Neural crest cell (in vitro differentiated cells): ENCODE data around the gene HEXB. TPM values are rescaled to one million over a fixed set of nuclear protein-coding genes. Genes with fewer than 3 reads are reported as not detected.

Experiments
- DNase-seq: peaks from one replicate; pipeline ENCODE4 v3.0.0; 2021; ENCODE audit warnings: low read depth, mixed read lengths, low spot score
- H3K27ac Mint-ChIP-seq: one replicate; pipeline ENCODE4 v1.8.0; 2021; ENCODE audit warnings: mild to moderate bottlenecking, mixed read lengths; ENCODE audit not compliant: unreplicated experiment
- H3K27me3 Mint-ChIP-seq: 2 replicates; pipeline ENCODE4 v1.8.0; 2021; ENCODE audit warnings: low read depth, mild to moderate bottlenecking, mixed read lengths
- H3K36me3 Mint-ChIP-seq: 2 replicates; pipeline ENCODE4 v1.8.0; 2021; ENCODE audit warnings: low read depth, mild to moderate bottlenecking, mixed read lengths
- H3K4me1 Mint-ChIP-seq: 2 replicates; pipeline ENCODE4 v1.8.0; 2021; ENCODE audit warnings: mixed read lengths
- H3K4me3 Mint-ChIP-seq: one replicate; pipeline ENCODE4 v1.8.0; 2021; ENCODE audit warnings: mild to moderate bottlenecking, mixed read lengths
- H3K9me3 Mint-ChIP-seq: 2 replicates; pipeline ENCODE4 v1.8.0; 2021; ENCODE audit warnings: mixed read lengths
- total RNA-seq: library from RNA; stranded (reverse); gene quantifications from 2 replicates; pipeline ENCODE4 v1.2.1, GENCODE V29; 2021
- TF ChIP-seq, protein P1 (sequence below): fragments of 200-600 bp; sonication (generic); conservative IDR thresholded peaks from 2 replicates; pipeline ENCODE4 v1.5.0; 2021; ENCODE audit warnings: antibody characterized with exemption, mild to moderate bottlenecking

Gene HEXB
- total RNA-seq, 1 donor from 2014 or later = 54.3 TPM

DNA sequence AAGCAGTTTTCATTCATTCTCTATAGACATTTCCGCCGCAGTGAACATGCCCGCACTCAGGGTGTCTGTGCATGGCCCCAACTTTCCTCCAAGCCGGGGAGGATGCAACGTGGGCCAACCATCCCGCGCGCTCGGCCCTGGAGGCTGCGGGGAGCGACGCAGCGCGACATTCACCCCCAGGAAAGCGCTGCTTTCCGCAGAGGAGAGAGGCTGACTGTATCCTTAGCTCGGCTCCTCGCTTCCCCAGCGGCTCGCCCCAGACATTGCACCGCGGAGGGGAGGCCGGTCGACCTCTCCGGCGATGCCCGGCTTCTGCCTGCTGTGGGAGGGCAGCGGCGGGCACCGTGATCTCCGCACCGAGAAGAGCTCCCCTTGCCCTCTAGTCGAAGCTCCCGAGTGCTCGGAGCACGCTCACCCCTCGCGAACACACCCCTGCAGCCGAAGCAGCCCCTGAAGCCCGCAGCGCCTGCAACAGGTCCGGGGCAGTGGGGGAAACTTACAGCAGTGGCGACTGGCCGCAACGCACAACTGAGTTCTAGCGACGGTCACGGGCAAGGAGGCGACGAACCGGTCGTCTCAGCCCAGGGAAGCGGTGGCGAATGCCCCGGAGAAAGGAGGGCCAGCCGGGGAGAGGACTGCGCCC, 45.1 kb upstream of the HEXB start:
- TF ChIP-seq, protein P1, sequence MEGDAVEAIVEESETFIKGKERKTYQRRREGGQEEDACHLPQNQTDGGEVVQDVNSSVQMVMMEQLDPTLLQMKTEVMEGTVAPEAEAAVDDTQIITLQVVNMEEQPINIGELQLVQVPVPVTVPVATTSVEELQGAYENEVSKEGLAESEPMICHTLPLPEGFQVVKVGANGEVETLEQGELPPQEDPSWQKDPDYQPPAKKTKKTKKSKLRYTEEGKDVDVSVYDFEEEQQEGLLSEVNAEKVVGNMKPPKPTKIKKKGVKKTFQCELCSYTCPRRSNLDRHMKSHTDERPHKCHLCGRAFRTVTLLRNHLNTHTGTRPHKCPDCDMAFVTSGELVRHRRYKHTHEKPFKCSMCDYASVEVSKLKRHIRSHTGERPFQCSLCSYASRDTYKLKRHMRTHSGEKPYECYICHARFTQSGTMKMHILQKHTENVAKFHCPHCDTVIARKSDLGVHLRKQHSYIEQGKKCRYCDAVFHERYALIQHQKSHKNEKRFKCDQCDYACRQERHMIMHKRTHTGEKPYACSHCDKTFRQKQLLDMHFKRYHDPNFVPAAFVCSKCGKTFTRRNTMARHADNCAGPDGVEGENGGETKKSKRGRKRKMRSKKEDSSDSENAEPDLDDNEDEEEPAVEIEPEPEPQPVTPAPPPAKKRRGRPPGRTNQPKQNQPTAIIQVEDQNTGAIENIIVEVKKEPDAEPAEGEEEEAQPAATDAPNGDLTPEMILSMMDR = peak; percentile 30
- Mint-ChIP-seq H3K27ac (peak overlapping the region; percentile 94), H3K27me3 (no peaks in the 10 kb centered on the region), H3K4me3 (peak overlapping the region; percentile 87), H3K36me3 (peaks cover 21% of the 10 kb centered on the region), H3K9me3 (no peaks in the 10 kb centered on the region), H3K4me1 (peaks cover 69% of the 10 kb centered on the region)
- no peak for DNase-seq

DNA sequence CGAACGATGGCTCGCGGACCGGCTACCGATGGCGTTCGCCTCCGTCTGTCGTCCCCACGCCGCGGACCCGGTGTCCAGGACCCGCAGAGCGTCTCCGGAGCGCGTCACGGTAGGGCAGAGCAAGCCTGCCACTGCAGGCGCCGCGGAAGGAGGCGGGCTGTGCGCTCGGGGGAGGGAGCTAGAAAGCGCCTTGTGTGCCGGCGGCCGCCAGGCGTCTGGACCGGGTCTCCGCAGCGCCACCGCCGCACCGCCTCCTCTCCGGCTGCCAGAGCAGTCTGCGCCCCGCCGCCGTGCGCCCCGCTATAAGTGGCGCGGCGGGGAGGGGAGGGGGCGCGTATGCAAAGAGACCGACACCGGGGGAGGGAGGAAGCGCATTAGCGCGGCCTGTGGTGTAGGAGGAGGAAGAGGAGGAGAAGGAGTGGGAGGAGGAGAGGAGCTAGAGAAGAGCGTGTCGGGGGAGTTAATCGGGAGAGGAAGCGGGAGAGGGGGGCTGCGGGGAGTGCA, 44.5 kb upstream of the HEXB start, which contains the start of gene ENC1:
TSS of gene ENC1 (minus strand) at position 279 of the 504 bp plus-strand sequence. CDS start 4,243 bp downstream, outside the sequence.
- peak; percentile 88 for DNase-seq
- Mint-ChIP-seq H3K27me3 (no peaks in the 10 kb centered on the region), H3K4me1 (peaks cover 70% of the 10 kb centered on the region), H3K27ac (peak within 1 kb of the TSS; percentile 97), H3K9me3 (no peaks in the 10 kb centered on the region), H3K36me3 (peaks cover 19% of the 10 kb centered on the region), H3K4me3 (peak within 1 kb of the TSS; percentile 87)
- TF ChIP-seq, protein P1 = peak; percentile 65

DNA sequence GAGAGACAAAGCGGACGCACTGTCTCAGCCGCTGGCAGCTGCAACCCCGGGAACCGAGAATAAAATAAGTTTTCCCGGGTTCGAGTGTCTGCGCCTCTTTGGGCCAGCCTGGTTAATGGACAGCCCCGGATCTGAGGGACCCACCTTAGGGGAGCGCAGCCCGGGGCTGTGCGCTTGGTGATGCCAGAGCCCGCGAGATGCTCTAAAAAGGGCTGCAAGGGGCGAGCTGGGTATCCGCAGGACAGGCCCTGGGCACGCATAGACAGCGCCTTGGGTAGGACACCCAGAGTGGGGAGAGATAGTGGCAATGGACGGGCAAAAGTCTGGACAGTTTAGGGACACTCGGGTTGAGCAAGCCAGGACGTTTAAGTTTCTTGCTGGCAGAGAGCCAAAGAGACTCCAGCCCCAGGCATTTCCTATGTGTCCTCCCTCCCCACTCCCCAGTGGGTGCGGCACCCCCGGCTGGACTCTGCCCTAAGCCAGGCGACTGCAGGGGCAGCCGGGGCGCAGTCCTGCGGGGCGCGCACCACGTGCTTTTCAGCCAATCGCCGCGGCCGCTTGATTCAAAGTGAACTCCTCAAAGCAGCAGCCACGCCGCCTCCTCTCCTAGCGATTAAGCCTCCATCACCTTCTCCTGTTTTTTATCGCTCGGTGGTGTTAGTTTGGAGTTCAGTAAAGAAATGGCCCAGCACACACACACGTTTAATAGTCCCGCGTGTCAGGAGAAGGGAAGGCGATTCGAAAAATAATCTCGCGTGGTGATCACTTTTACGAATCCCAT, 43.9 kb upstream of the HEXB start:
- peaks cover 13% of the 10 kb centered on the region for H3K36me3 Mint-ChIP-seq
- no peaks in the 10 kb centered on the region for H3K9me3 Mint-ChIP-seq
- TF ChIP-seq, protein P1 = no peak
- no peaks in the 10 kb centered on the region for H3K27me3 Mint-ChIP-seq
- DNase-seq = peak; percentile 75
- peaks cover 70% of the 10 kb centered on the region for H3K4me1 Mint-ChIP-seq
- H3K27ac Mint-ChIP-seq = peak overlapping the region; percentile 97
- peak overlapping the region; percentile 87 for H3K4me3 Mint-ChIP-seq

DNA sequence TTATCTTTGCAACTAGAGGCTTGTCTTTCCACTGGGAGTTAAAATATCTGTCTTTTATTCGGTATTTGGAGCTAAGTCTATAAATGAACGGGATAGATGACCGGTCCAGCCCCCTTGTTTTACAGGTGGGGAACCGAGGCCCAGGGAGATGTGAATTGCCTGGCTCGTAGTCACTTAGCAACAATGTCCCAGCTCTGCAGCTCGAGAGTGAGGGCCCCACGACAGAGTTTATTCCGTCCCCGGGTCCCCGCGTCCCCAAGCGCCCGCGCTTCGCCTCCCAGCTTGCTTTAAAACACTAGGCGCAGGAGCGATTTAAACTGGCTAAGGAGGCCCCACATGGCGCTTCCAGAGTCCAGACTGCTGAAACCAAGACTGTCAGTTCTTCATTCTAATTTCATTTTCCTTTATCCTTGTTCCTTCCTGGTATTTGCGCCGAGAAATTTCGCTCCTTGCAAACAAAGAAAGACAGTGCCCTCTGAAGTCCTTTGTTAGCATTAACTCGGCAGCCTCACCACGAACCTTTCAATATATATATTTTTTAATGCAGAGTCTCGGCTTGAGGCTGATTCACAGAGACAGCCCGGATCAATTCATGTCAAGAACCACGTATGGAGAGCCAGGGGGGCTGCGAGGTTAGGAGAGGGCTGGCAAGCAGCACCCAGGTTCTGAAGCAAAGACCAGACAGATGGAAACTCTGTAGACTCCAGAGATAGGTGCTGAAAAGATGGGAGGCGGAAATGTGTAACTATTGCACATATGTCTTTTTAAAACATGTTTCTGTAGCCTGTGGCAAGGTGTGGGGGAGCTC, 43.1 kb upstream of the HEXB start:
- H3K27me3 Mint-ChIP-seq = no peaks in the 10 kb centered on the region
- TF ChIP-seq, protein P1 = peak; percentile 64
- peaks cover 8% of the 10 kb centered on the region for H3K36me3 Mint-ChIP-seq
- H3K4me1 Mint-ChIP-seq = peaks cover 68% of the 10 kb centered on the region
- peak overlapping the region; percentile 97 for H3K27ac Mint-ChIP-seq
- H3K4me3 Mint-ChIP-seq = peak overlapping the region; percentile 87
- no peaks in the 10 kb centered on the region for H3K9me3 Mint-ChIP-seq
- DNase-seq = no peak

DNA sequence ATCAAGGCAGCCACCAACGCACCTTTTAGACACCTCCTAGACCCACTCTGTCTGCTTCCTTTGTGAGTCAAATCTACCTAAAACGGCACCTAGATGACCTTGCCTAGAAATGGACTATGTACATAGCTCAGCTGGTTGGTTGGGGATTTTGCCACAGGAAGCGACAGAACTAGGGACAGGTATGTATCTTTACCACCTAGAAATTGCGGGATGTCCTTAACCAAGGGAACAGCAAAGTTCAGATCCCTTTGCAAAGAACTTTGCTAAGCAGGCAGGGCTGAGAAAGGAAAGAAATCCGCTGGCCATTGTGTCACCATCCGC, 42.5 kb upstream of the HEXB start:
- Mint-ChIP-seq H3K4me1 (peaks cover 68% of the 10 kb centered on the region), H3K36me3 (peaks cover 2% of the 10 kb centered on the region), H3K27me3 (no peaks in the 10 kb centered on the region), H3K4me3 (peak overlapping the region; percentile 87), H3K9me3 (no peaks in the 10 kb centered on the region), H3K27ac (peak overlapping the region; percentile 97)
- DNase-seq = no peak
- TF ChIP-seq, protein P1 = no peak
